NCI-H526 (cell line): ENCODE data around the gene ARL17B.
"Not testable (repeated sequence)": the region's sequence is repeated elsewhere in the genome, so short reads cannot be mapped to it uniquely, and the experiment has no call there.

ENCODE experiments used
- DNase-seq, 2 experiments: peaks; one replicate each; lab custom pipeline; 2025; lab: John Stamatoyannopoulos, UW

ARL17B gene

DNA sequence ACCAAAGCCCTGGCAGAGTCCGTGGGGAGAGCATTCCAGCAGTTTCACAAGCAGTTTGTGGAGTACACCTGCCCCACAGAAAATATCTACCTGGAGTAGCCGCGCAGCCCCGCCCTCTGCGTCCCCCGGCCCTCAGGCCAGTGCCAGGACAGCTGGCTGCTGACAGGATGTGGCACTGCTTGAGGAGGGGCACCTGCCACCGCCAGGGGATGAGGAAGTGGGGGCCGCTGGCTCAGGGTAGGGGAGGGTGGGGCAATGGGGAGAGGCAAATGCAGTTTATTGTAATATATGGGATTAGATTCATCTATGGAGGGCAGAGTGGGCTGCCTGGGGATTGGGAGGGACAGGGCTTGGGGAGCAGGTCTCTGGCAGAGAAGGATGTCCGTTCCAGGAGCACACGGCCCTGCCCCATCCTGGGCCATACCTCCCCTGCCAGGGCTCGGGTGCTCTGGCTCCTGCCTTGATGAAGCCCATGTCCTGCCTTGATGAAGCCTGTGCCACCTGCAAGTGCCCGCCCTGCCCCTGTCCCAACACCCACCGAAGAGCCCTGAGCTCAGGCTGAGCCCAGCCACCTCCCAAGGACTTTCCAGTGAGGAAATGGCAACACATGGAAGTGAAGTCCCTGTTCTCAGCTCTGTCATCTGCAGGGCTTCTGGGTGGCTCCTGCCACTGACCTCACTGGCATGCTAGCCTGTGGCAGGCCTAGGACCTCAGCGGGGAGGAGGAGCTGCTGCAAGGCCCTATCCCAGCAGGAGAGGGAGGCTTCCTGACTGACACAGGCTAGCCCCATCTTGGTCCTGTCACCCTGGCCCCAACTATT, 116.4 kb downstream of the ARL17B start:
- not testable (repeated sequence) for DNase-seq

DNA sequence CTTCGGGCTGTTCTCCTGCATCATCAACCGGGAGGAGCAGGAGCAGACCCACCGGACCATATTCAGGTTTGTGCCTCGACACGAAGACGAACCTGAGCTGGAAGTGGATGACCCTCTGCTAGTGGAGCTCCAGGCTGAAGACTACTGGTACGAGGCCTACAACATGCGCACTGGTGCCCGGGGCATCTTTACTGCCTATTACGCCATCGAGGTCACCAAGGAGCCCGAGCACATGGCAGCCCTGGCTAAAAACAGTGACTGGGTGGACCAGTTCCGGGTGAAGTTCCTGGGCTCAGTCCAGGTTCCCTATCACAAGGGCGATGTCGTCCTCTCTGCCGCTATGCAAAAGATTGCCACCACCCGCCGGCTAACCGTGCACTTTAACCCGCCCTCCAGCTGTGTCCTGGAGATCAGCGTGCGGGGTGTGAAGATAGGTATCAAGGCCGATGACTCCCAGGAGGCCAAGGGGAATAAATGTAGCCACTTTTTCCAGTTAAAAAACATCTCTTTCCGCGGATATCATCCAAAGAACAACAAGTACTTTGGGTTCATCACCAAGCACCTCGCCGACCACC, 117.1 kb downstream of the ARL17B start:
- DNase-seq, result not testable (repeated sequence)

DNA sequence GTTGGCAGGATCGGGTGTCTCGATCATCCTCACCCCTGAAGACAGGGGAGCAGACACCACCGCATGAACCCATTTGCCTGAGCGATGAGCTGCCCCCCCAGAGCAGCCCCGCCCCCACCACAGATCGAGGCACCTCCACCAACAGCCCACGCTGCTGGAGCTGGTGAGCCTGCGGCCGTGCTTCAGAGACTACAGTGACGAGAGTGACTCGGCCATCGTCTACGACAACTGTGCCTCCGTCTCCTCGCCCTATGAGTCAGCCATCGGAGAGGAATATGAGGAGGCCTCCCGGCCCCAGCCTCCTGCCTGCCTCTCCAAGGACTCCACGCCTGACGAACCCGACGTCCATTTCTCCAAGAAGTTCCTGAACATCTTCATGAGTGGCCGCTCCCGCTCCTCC, 117.6 kb downstream of the ARL17B start:
- not testable (repeated sequence) for DNase-seq

DNA sequence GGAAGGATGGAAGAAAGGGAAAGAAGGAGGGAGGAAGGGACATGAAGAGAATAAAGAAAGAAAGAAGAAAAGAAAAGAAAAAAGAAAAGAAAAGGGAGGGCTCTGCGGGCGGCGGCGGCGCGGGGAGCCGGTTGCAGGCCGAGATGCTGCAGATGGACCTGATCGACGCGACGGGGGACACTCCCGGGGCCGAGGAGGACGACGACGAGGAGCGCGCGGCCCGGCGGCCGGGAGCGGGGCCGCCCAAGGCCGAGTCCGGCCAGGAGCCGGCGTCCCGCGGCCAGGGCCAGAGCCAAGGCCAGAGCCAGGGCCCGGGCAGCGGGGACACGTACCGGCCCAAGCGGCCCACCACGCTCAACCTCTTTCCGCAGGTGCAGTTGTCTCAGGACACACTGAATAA, 118.1 kb downstream of the ARL17B start:
- not testable (repeated sequence) for DNase-seq

DNA sequence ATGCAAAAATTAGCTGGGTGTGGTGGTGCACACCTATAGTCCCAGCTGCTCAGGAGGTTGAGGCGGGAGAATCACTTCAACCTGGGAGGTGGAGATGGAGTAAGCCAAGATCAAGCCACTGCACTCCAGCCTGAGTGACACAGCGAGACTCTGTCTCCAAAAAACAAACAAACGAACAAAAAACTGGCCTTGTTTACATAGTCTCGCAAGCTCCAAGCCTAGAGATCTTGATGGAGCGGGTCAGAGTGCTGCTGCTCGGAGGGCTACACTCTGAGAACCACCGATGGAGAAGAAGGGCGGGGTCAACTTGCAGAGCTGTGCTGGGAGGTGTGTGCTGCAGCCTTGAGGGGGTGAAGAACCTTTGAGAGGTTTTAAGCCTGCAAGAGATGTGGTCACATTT, 130.2 kb downstream of the ARL17B start:
- DNase-seq, result not testable (repeated sequence)

DNA sequence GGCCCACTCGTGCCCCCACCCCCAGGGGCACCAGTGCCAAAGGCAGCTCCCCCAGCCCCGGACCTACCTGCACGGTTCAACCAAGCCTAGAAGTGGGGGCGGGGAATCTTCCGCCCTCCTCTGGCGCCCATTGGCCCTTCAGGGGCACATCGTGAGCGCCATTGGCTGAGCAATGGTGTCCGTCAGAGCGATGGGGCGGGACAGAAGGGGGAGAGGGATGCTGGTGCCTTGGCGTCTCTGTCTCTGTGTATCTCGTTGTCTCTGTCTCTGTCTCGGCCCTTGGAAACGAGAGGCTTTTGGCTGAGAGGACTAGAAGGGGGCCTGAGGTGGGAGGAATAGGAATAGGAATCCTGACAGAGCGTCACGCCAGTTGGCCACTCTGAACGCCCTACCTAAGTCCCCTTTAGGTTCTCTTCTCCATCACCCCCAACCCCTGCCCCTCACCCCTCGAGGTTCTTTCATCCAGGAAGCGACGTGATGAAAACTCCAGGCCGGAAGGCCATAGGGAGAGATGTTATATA, 136.2 kb downstream of the ARL17B start:
- DNase-seq, result peak; percentile 99

DNA sequence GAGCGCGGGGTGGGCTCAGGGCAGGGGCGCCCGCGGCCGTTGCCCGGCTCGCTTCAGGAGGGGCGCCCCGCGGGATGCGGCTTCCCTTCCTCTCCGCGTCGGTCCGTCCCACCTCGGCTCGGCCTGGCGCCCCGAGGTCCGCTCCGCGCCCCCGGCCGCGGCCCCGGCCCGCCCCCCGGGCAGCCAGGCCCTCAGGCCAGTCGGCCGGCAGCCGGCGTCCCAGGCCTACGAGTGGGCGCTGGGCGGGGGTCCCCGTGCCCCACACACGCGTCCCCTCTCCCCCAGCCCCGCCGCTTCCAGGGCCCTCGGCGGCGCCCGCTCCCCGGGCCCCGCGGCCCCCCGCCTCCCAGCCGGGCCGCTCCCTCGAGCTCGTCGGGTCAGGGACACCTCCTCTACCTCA, 136.7 kb downstream of the ARL17B start:
- DNase-seq, result peak in 1 of 2 experiments; percentile 56
